ENCODE data around the gene MEFV. TPM values are rescaled to one million over a fixed set of nuclear protein-coding genes. Genes with fewer than 3 reads are reported as not detected.

Gene MEFV
- total and polyA plus RNA-seq, 10 of the 15 experiments (the other 5 are each of a cell fraction or from before 2014, with no cell fraction given), result 0.03 to 0.11 (median 0.09) TPM; not detected in 5

DNA sequence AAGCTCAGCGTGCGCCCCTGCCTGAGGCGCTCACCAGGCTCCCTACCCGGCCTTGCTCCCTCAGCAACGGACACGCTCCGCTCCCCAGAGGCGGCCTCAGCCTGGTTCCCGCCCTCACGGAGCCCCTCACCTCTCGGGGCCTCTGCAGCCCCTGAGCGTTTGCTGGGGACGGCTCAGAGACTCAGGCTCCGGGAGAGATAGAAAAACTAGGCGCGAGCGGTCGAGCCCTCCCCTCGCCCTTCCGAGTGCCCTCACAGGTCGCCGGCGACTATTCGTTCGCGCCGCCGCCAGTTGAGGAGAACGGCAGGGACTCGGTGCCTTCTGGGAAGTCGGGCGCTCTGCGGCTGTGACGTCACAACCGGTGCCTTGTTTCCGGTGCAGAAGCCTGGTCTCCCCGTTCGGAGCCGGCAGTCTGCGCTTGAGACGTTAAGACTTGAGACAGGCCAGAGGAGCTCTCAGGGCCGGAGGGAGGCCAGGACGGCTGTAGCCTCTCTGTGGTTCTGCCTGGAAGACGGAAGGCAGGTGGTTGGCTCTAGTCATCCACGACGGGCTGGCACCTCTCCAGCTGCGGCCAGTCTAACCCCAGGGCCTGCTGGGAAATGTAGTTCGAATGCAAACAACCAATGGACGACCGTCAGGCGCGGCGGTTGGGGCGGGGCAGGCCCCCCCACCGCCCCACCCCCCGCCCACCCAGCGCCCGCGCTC is 21.4 kb downstream of the MEFV start, which contains the start of gene ZNF200 (continued):
- TF ChIP-seq, protein P1, sequence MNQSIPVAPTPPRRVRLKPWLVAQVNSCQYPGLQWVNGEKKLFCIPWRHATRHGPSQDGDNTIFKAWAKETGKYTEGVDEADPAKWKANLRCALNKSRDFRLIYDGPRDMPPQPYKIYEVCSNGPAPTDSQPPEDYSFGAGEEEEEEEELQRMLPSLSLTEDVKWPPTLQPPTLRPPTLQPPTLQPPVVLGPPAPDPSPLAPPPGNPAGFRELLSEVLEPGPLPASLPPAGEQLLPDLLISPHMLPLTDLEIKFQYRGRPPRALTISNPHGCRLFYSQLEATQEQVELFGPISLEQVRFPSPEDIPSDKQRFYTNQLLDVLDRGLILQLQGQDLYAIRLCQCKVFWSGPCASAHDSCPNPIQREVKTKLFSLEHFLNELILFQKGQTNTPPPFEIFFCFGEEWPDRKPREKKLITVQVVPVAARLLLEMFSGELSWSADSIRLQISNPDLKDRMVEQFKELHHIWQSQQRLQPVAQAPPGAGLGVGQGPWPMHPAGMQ (IDR thresholded peaks at IDR 0.05; ENCODE audit: borderline replicate concordance), result no peak
- TF ChIP-seq, protein P2, sequence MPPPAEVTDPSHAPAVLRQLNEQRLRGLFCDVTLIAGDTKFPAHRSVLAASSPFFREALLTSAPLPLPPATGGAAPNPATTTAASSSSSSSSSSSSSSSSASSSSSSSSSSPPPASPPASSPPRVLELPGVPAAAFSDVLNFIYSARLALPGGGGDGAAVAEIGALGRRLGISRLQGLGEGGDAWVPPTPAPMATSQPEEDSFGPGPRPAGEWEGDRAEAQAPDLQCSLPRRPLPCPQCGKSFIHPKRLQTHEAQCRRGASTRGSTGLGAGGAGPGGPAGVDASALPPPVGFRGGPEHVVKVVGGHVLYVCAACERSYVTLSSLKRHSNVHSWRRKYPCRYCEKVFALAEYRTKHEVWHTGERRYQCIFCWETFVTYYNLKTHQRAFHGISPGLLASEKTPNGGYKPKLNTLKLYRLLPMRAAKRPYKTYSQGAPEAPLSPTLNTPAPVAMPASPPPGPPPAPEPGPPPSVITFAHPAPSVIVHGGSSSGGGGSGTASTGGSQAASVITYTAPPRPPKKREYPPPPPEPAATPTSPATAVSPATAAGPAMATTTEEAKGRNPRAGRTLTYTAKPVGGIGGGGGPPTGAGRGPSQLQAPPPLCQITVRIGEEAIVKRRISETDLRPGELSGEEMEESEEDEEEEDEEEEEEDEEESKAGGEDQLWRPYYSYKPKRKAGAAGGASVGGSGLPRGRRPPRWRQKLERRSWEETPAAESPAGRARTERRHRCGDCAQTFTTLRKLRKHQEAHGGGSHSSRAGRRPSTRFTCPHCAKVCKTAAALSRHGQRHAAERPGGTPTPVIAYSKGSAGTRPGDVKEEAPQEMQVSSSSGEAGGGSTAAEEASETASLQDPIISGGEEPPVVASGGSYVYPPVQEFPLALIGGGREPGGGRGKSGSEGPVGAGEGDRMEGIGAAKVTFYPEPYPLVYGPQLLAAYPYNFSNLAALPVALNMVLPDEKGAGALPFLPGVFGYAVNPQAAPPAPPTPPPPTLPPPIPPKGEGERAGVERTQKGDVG (CRISPR knock-in tag; IDR thresholded peaks at IDR 0.05), result no peak
- TF ChIP-seq CREM (IDR thresholded peaks at IDR 0.05; ENCODE audit: low read depth) (peak; percentile 96), GATAD2B (conservative IDR thresholded peaks at IDR 0.05; ENCODE audit: low read depth) (peak; percentile 58; the same call in 1 of the 2 replicates), MTA3 (IDR thresholded peaks at IDR 0.05; ENCODE audit: borderline replicate concordance, low read length) (no peak), CEBPZ (IDR thresholded peaks at IDR 0.05; ENCODE audit: low read depth, low read length) (no peak), ZNF622 (IDR thresholded peaks at IDR 0.05) (no peak), TCF3 (IDR thresholded peaks at IDR 0.05; ENCODE audit: borderline replicate concordance, insufficient read depth, low read depth, low read length) (no peak), BRCA1 (IDR thresholded peaks at IDR 0.05; ENCODE audit: low read depth, low read length) (peak; percentile 58; the same call in 1 of the 2 replicates), MYC (IDR thresholded peaks at IDR 0.05; ENCODE audit: insufficient read depth, insufficient read length, insufficient replicate concordance, low read length, severe bottlenecking) (no peak), POLR2A (IDR thresholded peaks at IDR 0.05; ENCODE audit: low read depth, low read length) (peak; percentile 97)
- TF ChIP-seq, protein P3, sequence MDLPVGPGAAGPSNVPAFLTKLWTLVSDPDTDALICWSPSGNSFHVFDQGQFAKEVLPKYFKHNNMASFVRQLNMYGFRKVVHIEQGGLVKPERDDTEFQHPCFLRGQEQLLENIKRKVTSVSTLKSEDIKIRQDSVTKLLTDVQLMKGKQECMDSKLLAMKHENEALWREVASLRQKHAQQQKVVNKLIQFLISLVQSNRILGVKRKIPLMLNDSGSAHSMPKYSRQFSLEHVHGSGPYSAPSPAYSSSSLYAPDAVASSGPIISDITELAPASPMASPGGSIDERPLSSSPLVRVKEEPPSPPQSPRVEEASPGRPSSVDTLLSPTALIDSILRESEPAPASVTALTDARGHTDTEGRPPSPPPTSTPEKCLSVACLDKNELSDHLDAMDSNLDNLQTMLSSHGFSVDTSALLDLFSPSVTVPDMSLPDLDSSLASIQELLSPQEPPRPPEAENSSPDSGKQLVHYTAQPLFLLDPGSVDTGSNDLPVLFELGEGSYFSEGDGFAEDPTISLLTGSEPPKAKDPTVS (IDR thresholded peaks at IDR 0.05; ENCODE audit: low read depth, low read length), result no peak
- TF ChIP-seq, protein P4, sequence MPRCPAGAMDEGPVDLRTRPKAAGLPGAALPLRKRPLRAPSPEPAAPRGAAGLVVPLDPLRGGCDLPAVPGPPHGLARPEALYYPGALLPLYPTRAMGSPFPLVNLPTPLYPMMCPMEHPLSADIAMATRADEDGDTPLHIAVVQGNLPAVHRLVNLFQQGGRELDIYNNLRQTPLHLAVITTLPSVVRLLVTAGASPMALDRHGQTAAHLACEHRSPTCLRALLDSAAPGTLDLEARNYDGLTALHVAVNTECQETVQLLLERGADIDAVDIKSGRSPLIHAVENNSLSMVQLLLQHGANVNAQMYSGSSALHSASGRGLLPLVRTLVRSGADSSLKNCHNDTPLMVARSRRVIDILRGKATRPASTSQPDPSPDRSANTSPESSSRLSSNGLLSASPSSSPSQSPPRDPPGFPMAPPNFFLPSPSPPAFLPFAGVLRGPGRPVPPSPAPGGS (IDR thresholded peaks at IDR 0.05; ENCODE audit: borderline replicate concordance, insufficient read depth, low read depth, low read length, poor library complexity, severe bottlenecking), result no peak
- TF ChIP-seq, protein P5, sequence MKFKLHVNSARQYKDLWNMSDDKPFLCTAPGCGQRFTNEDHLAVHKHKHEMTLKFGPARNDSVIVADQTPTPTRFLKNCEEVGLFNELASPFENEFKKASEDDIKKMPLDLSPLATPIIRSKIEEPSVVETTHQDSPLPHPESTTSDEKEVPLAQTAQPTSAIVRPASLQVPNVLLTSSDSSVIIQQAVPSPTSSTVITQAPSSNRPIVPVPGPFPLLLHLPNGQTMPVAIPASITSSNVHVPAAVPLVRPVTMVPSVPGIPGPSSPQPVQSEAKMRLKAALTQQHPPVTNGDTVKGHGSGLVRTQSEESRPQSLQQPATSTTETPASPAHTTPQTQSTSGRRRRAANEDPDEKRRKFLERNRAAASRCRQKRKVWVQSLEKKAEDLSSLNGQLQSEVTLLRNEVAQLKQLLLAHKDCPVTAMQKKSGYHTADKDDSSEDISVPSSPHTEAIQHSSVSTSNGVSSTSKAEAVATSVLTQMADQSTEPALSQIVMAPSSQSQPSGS (IDR thresholded peaks at IDR 0.05; ENCODE audit: low read length), result no peak
